Measurements from ENCODE around the gene CELF2.

The CELF2 gene

DNA sequence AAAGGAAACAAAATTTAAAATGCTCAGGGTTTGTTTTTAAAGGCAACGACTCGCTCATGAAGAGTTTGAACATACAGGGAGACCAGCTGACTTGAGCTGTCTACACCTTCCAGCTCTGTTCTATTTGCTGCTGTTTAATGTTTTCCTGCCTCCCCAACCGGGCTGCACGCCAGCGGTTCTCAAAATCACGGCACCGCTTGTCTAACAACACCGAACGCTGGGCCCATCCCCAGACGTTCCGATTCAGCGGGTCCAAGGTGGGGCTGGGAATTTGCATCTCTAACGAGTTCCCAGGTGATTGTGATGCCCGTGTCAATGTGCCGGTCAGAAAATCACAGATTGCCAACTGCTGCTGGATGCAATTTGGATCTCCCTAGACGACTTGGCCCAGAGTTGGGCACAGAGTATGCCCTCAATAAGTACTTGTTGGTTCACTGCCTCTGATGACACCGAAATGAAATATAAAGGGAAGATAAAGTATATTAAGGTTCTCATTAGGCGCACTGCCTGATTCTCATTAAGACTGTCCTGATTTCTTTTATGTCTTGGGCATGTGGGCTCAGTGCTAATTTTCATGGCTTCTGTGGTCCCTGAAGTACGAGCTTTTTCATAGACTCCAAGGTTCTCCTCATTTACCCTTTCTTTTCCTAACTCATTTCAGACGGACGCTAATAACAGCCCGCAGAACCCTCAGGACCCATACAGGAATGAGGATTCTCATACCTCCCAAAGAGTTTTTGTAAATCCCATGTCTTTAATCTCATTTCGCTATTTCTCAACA is 28.5 kb downstream of the CELF2 start:
- Histone ChIP-seq H3K4me3 (ENCODE audit: low read length in 2 of 2) (no peak overlapping the region), H2BK5ac (ENCODE audit: low read length) (no peak overlapping the region), H3K27ac (replicated peaks; ENCODE audit: low read length) (no peak overlapping the region), H3K27me3 (ENCODE audit: control insufficient read depth in 3 of 3, insufficient read depth in 3 of 3, low read depth in 1 of 3, low read length in 3 of 3) (no peaks in the 10 kb centered on the region), H4K91ac (ENCODE audit: low read depth, low read length, poor library complexity) (no peak overlapping the region), H3K9me3 (replicated peaks in 1 of 2; ENCODE audit: control insufficient read depth in 2 of 2, insufficient read depth in 1 of 2, low read depth in 1 of 2, low read length in 2 of 2) (no peaks in the 10 kb centered on the region), H3K4me1 (ENCODE audit: control insufficient read depth in 2 of 2, insufficient read depth in 1 of 2, low read depth in 1 of 2, low read length in 2 of 2) (peaks cover 0 to 10% of the 10 kb centered on the region in 2 donors), H3K23ac (ENCODE audit: low read depth, low read length, poor library complexity) (no peak overlapping the region), H3K9ac (ENCODE audit: low read depth, low read length, poor library complexity) (no peak overlapping the region), H2BK15ac (ENCODE audit: low read length) (no peak overlapping the region), H3K36me3 (replicated peaks in 1 of 2; ENCODE audit: control insufficient read depth in 2 of 2, insufficient read depth in 2 of 2, low read length in 2 of 2) (peaks cover 0 to 3% of the 10 kb centered on the region in 2 donors), H4K8ac (ENCODE audit: low read depth, low read length) (no peak overlapping the region), H3K14ac (ENCODE audit: low read length) (no peak overlapping the region), H3K79me1 (ENCODE audit: low read depth, low read length) (no peaks in the 10 kb centered on the region), H2AK5ac (ENCODE audit: low read depth, low read length) (no peak overlapping the region), H3K4ac (ENCODE audit: low read length) (no peak overlapping the region), H3K18ac (ENCODE audit: low read length) (no peak overlapping the region), H2BK120ac (ENCODE audit: low read depth, low read length) (no peak overlapping the region), H2BK12ac (ENCODE audit: low read length) (no peak overlapping the region), H3K4me2 (ENCODE audit: insufficient read depth, low read length, poor library complexity, severe bottlenecking) (no peak overlapping the region), H2AFZ (ENCODE audit: low read length) (no peak overlapping the region)
- WGBS, 2 donors (ENCODE audit: extremely low coverage in 2 of 2, insufficient read length in 2 of 2, insufficient replicate concordance in 1 of 2) = no CpG with 5 or more reads among the region's 23 CpGs
- no peak for DNase-seq (ENCODE audit: low spot score)

- no peak overlapping the region for H2BK120ac ChIP-seq (ENCODE audit: low read depth, low read length)
- no peak overlapping the region for H2BK5ac ChIP-seq (ENCODE audit: low read length)
- peaks cover 0 to 10% of the 10 kb centered on the region in 2 donors for H3K4me1 ChIP-seq (ENCODE audit: control insufficient read depth in 2 of 2, insufficient read depth in 1 of 2, low read depth in 1 of 2, low read length in 2 of 2)
- no peak overlapping the region for H3K4me3 ChIP-seq (ENCODE audit: low read length in 2 of 2)
- H3K9ac ChIP-seq (ENCODE audit: low read depth, low read length, poor library complexity) = no peak overlapping the region
- H3K27me3 ChIP-seq (ENCODE audit: control insufficient read depth in 3 of 3, insufficient read depth in 3 of 3, low read depth in 1 of 3, low read length in 3 of 3) = no peaks in the 10 kb centered on the region
- H4K91ac ChIP-seq (ENCODE audit: low read depth, low read length, poor library complexity) = no peak overlapping the region
- H3K4me2 ChIP-seq (ENCODE audit: insufficient read depth, low read length, poor library complexity, severe bottlenecking) = no peak overlapping the region
- no peaks in the 10 kb centered on the region for H3K79me1 ChIP-seq (ENCODE audit: low read depth, low read length)
- no peak overlapping the region for H2BK15ac ChIP-seq (ENCODE audit: low read length)
- H4K8ac ChIP-seq (ENCODE audit: low read depth, low read length) = no peak overlapping the region
- no peak overlapping the region for H2BK12ac ChIP-seq (ENCODE audit: low read length)
- WGBS, 2 donors (ENCODE audit: extremely low coverage in 2 of 2, insufficient read length in 2 of 2, insufficient replicate concordance in 1 of 2) = no CpG with 5 or more reads among the region's 5 CpGs
- no peak for DNase-seq (ENCODE audit: low spot score)
- peaks cover 0 to 3% of the 10 kb centered on the region in 2 donors for H3K36me3 ChIP-seq (replicated peaks in 1 of 2; ENCODE audit: control insufficient read depth in 2 of 2, insufficient read depth in 2 of 2, low read length in 2 of 2)
- H3K18ac ChIP-seq (ENCODE audit: low read length) = no peak overlapping the region
- no peak overlapping the region for H3K4ac ChIP-seq (ENCODE audit: low read length)
- no peak overlapping the region for H3K23ac ChIP-seq (ENCODE audit: low read depth, low read length, poor library complexity)
- H2AFZ ChIP-seq (ENCODE audit: low read length) = no peak overlapping the region
- no peak overlapping the region for H3K14ac ChIP-seq (ENCODE audit: low read length)
- H2AK5ac ChIP-seq (ENCODE audit: low read depth, low read length) = no peak overlapping the region
- no peaks in the 10 kb centered on the region for H3K9me3 ChIP-seq (replicated peaks in 1 of 2; ENCODE audit: control insufficient read depth in 2 of 2, insufficient read depth in 1 of 2, low read depth in 1 of 2, low read length in 2 of 2)
- H3K27ac ChIP-seq (replicated peaks; ENCODE audit: low read length) = no peak overlapping the region
Measured at GRCh38 chr10:11046776-11047160, 29.1 kb downstream of the CELF2 start.

GRCh38 chr10:11048707-11049278 is 31.1 kb downstream of the CELF2 start:
- Histone ChIP-seq H3K4me2 (ENCODE audit: insufficient read depth, low read length, poor library complexity, severe bottlenecking) (no peak overlapping the region), H2BK5ac (ENCODE audit: low read length) (no peak overlapping the region), H3K9ac (ENCODE audit: low read depth, low read length, poor library complexity) (no peak overlapping the region), H2AFZ (ENCODE audit: low read length) (no peak overlapping the region), H3K23ac (ENCODE audit: low read depth, low read length, poor library complexity) (no peak overlapping the region), H2AK5ac (ENCODE audit: low read depth, low read length) (no peak overlapping the region), H2BK15ac (ENCODE audit: low read length) (no peak overlapping the region), H3K4me1 (ENCODE audit: control insufficient read depth in 2 of 2, insufficient read depth in 1 of 2, low read depth in 1 of 2, low read length in 2 of 2) (peaks cover 0 to 10% of the 10 kb centered on the region in 2 donors), H3K79me1 (ENCODE audit: low read depth, low read length) (no peaks in the 10 kb centered on the region), H3K14ac (ENCODE audit: low read length) (no peak overlapping the region), H3K18ac (ENCODE audit: low read length) (no peak overlapping the region), H4K91ac (ENCODE audit: low read depth, low read length, poor library complexity) (no peak overlapping the region), H3K27ac (replicated peaks; ENCODE audit: low read length) (no peak overlapping the region), H3K36me3 (replicated peaks in 1 of 2; ENCODE audit: control insufficient read depth in 2 of 2, insufficient read depth in 2 of 2, low read length in 2 of 2) (peaks cover 0 to under 1% of the 10 kb centered on the region in 2 donors), H3K9me3 (replicated peaks in 1 of 2; ENCODE audit: control insufficient read depth in 2 of 2, insufficient read depth in 1 of 2, low read depth in 1 of 2, low read length in 2 of 2) (no peaks in the 10 kb centered on the region), H2BK120ac (ENCODE audit: low read depth, low read length) (no peak overlapping the region), H3K27me3 (ENCODE audit: control insufficient read depth in 3 of 3, insufficient read depth in 3 of 3, low read depth in 1 of 3, low read length in 3 of 3) (no peaks in the 10 kb centered on the region), H4K8ac (ENCODE audit: low read depth, low read length) (no peak overlapping the region), H3K4ac (ENCODE audit: low read length) (no peak overlapping the region), H2BK12ac (ENCODE audit: low read length) (no peak overlapping the region), H3K4me3 (ENCODE audit: low read length in 2 of 2) (no peak overlapping the region)
- no CpG with 5 or more reads among the region's 1 CpG for WGBS, 2 donors (ENCODE audit: extremely low coverage in 2 of 2, insufficient read length in 2 of 2, insufficient replicate concordance in 1 of 2)
- DNase-seq (ENCODE audit: low spot score) = no peak

- Histone ChIP-seq H3K4me1 (ENCODE audit: control insufficient read depth in 2 of 2, insufficient read depth in 1 of 2, low read depth in 1 of 2, low read length in 2 of 2) (peaks cover 0 to 10% of the 10 kb centered on the region in 2 donors), H3K23ac (ENCODE audit: low read depth, low read length, poor library complexity) (no peak overlapping the region), H3K4me3 (ENCODE audit: low read length in 2 of 2) (no peak overlapping the region), H3K4ac (ENCODE audit: low read length) (no peak overlapping the region), H2AK5ac (ENCODE audit: low read depth, low read length) (no peak overlapping the region), H3K14ac (ENCODE audit: low read length) (no peak overlapping the region), H4K91ac (ENCODE audit: low read depth, low read length, poor library complexity) (no peak overlapping the region), H3K4me2 (ENCODE audit: insufficient read depth, low read length, poor library complexity, severe bottlenecking) (no peak overlapping the region), H3K18ac (ENCODE audit: low read length) (no peak overlapping the region), H2BK120ac (ENCODE audit: low read depth, low read length) (no peak overlapping the region), H3K36me3 (replicated peaks in 1 of 2; ENCODE audit: control insufficient read depth in 2 of 2, insufficient read depth in 2 of 2, low read length in 2 of 2) (no peaks in the 10 kb centered on the region), H3K9ac (ENCODE audit: low read depth, low read length, poor library complexity) (no peak overlapping the region), H4K8ac (ENCODE audit: low read depth, low read length) (no peak overlapping the region), H2BK15ac (ENCODE audit: low read length) (no peak overlapping the region), H2BK12ac (ENCODE audit: low read length) (no peak overlapping the region), H3K27me3 (ENCODE audit: control insufficient read depth in 3 of 3, insufficient read depth in 3 of 3, low read depth in 1 of 3, low read length in 3 of 3) (no peaks in the 10 kb centered on the region), H3K79me1 (ENCODE audit: low read depth, low read length) (no peaks in the 10 kb centered on the region), H3K9me3 (replicated peaks in 1 of 2; ENCODE audit: control insufficient read depth in 2 of 2, insufficient read depth in 1 of 2, low read depth in 1 of 2, low read length in 2 of 2) (no peaks in the 10 kb centered on the region), H2AFZ (ENCODE audit: low read length) (no peak overlapping the region), H3K27ac (replicated peaks; ENCODE audit: low read length) (peak overlapping the region; percentile 34), H2BK5ac (ENCODE audit: low read length) (no peak overlapping the region)
- no CpG with 5 or more reads among the region's 5 CpGs for WGBS, 2 donors (ENCODE audit: extremely low coverage in 2 of 2, insufficient read length in 2 of 2, insufficient replicate concordance in 1 of 2)
- no peak for DNase-seq (ENCODE audit: low spot score)
Measured at GRCh38 chr10:11049806-11050205, 32.1 kb downstream of the CELF2 start.
